ENCODE measurements around the gene DNAAF5. TPM values are rescaled to one million over a fixed set of nuclear protein-coding genes. Genes with fewer than 3 reads are reported as not detected.

Gene DNAAF5
- total and polyA plus RNA-seq, 2 of the 13 experiments (the other 11 are each of a cell fraction or from before 2014, with no cell fraction given): 11.9 to 21.5 TPM

DNA sequence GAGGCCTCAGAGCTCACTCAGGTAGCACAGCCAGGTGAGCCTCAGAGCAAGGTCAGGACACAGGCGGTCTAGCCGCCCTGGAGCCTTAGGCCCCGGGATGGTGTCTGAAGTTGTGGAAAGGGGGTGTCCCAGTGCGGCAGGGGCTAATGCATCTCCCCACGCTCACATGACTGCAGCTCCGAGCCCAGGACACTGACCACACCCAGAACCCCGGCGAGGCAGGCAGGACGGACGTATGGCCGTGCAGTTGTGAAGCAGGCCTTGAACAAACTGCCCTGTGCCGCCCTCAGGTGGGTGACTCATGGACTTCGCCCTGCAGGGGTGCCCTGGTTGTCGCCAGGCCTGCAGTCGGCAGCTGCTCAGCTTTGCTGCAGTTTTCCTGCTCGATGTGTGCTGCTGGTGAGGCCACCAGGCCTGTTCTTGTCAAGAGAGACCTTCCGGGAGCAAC is 5.6 kb downstream of the DNAAF5 start (continued):
- TF ChIP-seq ZNF609 (CRISPR knock-in tag; IDR thresholded peaks at IDR 0.05; ENCODE audit: borderline replicate concordance) (no peak; the same call in 1 of the 2 replicates), U2AF1 (optimal IDR thresholded peaks at IDR 0.05; ENCODE audit: low read depth, low read length) (no peak), PHB2 (IDR thresholded peaks at IDR 0.05; ENCODE audit: partially characterized antibody) (no peak), HOXA7 (CRISPR knock-in tag; IDR thresholded peaks at IDR 0.05) (no peak), HMG20A (CRISPR knock-in tag; IDR thresholded peaks at IDR 0.05; ENCODE audit: borderline replicate concordance) (no peak), ZFP91 (CRISPR knock-in tag; IDR thresholded peaks at IDR 0.05; ENCODE audit: borderline replicate concordance) (peak; percentile 87), CEBPG (CRISPR knock-in tag; IDR thresholded peaks at IDR 0.05) (peak; percentile 44; the same call in 1 of the 2 replicates), KDM4B (CRISPR knock-in tag; IDR thresholded peaks at IDR 0.05) (0 out of 2 replicates have a peak, but pooled peaks have one; percentile 22), RCOR2 (CRISPR knock-in tag; IDR thresholded peaks at IDR 0.05) (peak; percentile 53; the same call in 1 of the 2 replicates), SMARCC2 (IDR thresholded peaks at IDR 0.05) (no peak), TARDBP (CRISPR knock-in tag; IDR thresholded peaks at IDR 0.05) (peak; percentile 88), HNF4G (IDR thresholded peaks at IDR 0.05; ENCODE audit: borderline replicate concordance, low read depth, low read length) (peak; percentile 88), HNF4G (CRISPR knock-in tag; IDR thresholded peaks at IDR 0.05; ENCODE audit: borderline replicate concordance, low read depth) (peak; percentile 90; the same call in 1 of the 2 replicates), ZSCAN12 (CRISPR knock-in tag; IDR thresholded peaks at IDR 0.05) (no peak), CBX1 (IDR thresholded peaks at IDR 0.05; ENCODE audit: low read depth) (no peak), ELK4 (CRISPR knock-in tag; IDR thresholded peaks at IDR 0.05; ENCODE audit: borderline replicate concordance) (no peak), SMAD1 (CRISPR knock-in tag; IDR thresholded peaks at IDR 0.05; ENCODE audit: borderline replicate concordance, low read depth) (no peak; the same call in 1 of the 2 replicates), RAD21 (CRISPR knock-in tag; IDR thresholded peaks at IDR 0.05) (peak; percentile 82)
- TF ChIP-seq, protein P1, sequence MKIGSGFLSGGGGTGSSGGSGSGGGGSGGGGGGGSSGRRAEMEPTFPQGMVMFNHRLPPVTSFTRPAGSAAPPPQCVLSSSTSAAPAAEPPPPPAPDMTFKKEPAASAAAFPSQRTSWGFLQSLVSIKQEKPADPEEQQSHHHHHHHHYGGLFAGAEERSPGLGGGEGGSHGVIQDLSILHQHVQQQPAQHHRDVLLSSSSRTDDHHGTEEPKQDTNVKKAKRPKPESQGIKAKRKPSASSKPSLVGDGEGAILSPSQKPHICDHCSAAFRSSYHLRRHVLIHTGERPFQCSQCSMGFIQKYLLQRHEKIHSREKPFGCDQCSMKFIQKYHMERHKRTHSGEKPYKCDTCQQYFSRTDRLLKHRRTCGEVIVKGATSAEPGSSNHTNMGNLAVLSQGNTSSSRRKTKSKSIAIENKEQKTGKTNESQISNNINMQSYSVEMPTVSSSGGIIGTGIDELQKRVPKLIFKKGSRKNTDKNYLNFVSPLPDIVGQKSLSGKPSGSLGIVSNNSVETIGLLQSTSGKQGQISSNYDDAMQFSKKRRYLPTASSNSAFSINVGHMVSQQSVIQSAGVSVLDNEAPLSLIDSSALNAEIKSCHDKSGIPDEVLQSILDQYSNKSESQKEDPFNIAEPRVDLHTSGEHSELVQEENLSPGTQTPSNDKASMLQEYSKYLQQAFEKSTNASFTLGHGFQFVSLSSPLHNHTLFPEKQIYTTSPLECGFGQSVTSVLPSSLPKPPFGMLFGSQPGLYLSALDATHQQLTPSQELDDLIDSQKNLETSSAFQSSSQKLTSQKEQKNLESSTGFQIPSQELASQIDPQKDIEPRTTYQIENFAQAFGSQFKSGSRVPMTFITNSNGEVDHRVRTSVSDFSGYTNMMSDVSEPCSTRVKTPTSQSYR (CRISPR knock-in tag; IDR thresholded peaks at IDR 0.05; ENCODE audit: borderline replicate concordance): 0 out of 2 replicates have a peak, but pooled peaks have one; percentile 13
- TF ChIP-seq, protein P2, sequence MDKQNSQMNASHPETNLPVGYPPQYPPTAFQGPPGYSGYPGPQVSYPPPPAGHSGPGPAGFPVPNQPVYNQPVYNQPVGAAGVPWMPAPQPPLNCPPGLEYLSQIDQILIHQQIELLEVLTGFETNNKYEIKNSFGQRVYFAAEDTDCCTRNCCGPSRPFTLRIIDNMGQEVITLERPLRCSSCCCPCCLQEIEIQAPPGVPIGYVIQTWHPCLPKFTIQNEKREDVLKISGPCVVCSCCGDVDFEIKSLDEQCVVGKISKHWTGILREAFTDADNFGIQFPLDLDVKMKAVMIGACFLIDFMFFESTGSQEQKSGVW (CRISPR knock-in tag; IDR thresholded peaks at IDR 0.05; ENCODE audit: borderline replicate concordance): no peak

All from HepG2 (cell line).